ENCODE measurements around the gene NUP214. TPM values are rescaled to one million over a fixed set of nuclear protein-coding genes. Genes with fewer than 3 reads are reported as not detected.

NUP214 gene
- total RNA-seq, 1 donor from 2014 or later = 24.7 TPM

GRCh38 chr9:131282688-131283422 lies 157.5 kb downstream of the NUP214 start:
- peak; percentile 54 for DNase-seq
- H3K4me1 ChIP-seq = peaks cover 56% of the 10 kb centered on the region
- H3K27me3 ChIP-seq (ENCODE audit: low read depth) = peaks cover 21% of the 10 kb centered on the region
- intact Hi-C loops (cut with micrococcal nuclease) = no loop called here
- H3K9me3 ChIP-seq (replicated peaks) = no peaks in the 10 kb centered on the region
- no peak for TF ChIP-seq CTCF (IDR thresholded peaks at IDR 0.05; ENCODE audit: borderline replicate concordance)
- H3K27ac ChIP-seq (replicated peaks) = peak overlapping the region; percentile 87
- no peaks in the 10 kb centered on the region for H3K36me3 ChIP-seq
- H3K4me3 ChIP-seq = peak overlapping the region; percentile 59

Other genes with a start within 250 kb of the NUP214 start
- gene QRFP, start 228.8 kb upstream of the NUP214 start, total RNA-seq = not detected
- 0.58 TPM for gene FIBCD1, start 186.3 kb upstream of the NUP214 start, total RNA-seq
- gene LAMC3, start 116.4 kb upstream of the NUP214 start, total RNA-seq = 0.66 TPM
- gene AIF1L, start 29.1 kb upstream of the NUP214 start, total RNA-seq = 16.5 TPM
- 47.3 TPM for gene FAM78A, start 150.9 kb downstream of the NUP214 start, total RNA-seq
- gene PLPP7, start 164.1 kb downstream of the NUP214 start, total RNA-seq = 120 TPM

Data from left ventricle myocardium inferior (tissue), 1 donor.